Right lobe of liver (tissue), 4 donors: Measurements from ENCODE around the gene C20orf173.
"Not testable (repeated sequence)": the region's sequence is repeated elsewhere in the genome, so short reads cannot be mapped to it uniquely, and the experiment has no call there.

ENCODE experiments used
- CTCF ChIP-seq, 4 donors: fragments of 200-600 bp in 3 of 4; fragments of 450-650 bp in 1 of 4; IDR thresholded peaks; one replicate each; pipeline versions ENCODE4 v1.5.1 to v1.8.0; 2016 to 2022; ENCODE audit warnings: antibody characterized with exemption in 4 of 4, mild to moderate bottlenecking in 2 of 4
- POLR2A ChIP-seq: fragments of 450-650 bp; IDR thresholded peaks from one replicate; pipeline ENCODE4 v1.6.1; 2017; ENCODE audit warnings: antibody characterized with exemption, mild to moderate bottlenecking
- donor health status: DM: no; HTN: no; CAD: no.
- donor health status: DM: no; HTN: no; CAD: no.
- donor health status: DM: no; HTN: yes; CAD: no.

GRCh38 chr20:35555461-35555860 is 26.0 kb upstream of the C20orf173 start:
- TF ChIP-seq POLR2A; CTCF (IDR thresholded peaks at IDR 0.05): not testable (repeated sequence)
